Erythroblast (primary cell): ENCODE measurements around the gene PNMA6E.

ENCODE experiments used
- GATA1 ChIP-seq: IDR thresholded peaks from 2 replicates; pipeline ENCODE4 v1.6.1; 2011; ENCODE audit warnings: low read depth, mild to moderate bottlenecking, control low read depth, low read length, moderate library complexity
- POLR2A ChIP-seq: IDR thresholded peaks from 2 replicates; pipeline ENCODE4 v1.6.1; 2011; ENCODE audit warnings: mild to moderate bottlenecking, low read length

DNA sequence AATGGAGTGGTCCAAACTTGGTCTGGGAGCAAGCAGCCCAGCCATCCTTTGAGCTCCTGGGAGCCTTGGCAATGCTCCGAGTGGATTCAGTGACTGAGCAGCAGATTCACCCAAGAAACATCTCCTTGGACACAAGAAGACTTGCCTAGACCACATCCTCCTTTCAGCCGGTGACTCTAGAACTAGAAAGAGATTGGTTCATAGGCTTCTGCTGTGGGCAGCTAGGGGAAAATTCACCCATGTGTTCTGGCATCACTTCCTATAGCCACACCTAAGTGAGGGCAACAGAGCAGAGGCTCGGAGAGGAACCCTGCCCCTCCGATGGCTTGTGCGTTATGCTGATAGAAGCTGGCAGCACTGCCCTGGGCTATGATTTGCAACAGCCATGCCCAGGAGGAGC lies 51.2 kb downstream of the PNMA6E start:
- TF ChIP-seq POLR2A, result no peak
- no peak for TF ChIP-seq GATA1
